Hepatocyte (in vitro differentiated cells): ENCODE results near the gene MEAK7. TPM values are rescaled to one million over a fixed set of nuclear protein-coding genes. Genes with fewer than 3 reads are reported as not detected.

ENCODE experiments used
- DNase-seq: peaks from one replicate; pipeline ENCODE4 v3.0.0-alpha.2; 2016; ENCODE audit warnings: low spot score
- H2AFZ ChIP-seq: fragments of 200-600 bp; sonication (generic); 2 replicates; pipeline ENCODE4 v1.6.0; 2016; ENCODE audit warnings: antibody characterized with exemption, mild to moderate bottlenecking
- H3K27ac ChIP-seq: fragments of 200-600 bp; sonication (generic); 2 replicates; pipeline ENCODE4 v1.5.1; 2016; ENCODE audit warnings: mild to moderate bottlenecking
- H3K27me3 ChIP-seq: fragments of 200-600 bp; sonication (generic); 2 replicates; pipeline ENCODE4 v1.6.1; 2016
- H3K36me3 ChIP-seq: fragments of 200-600 bp; sonication (generic); replicated peaks from 2 replicates; pipeline ENCODE4 v1.5.1; 2016; ENCODE audit warnings: low read depth; ENCODE audit not compliant: insufficient read depth
- H3K4me1 ChIP-seq: fragments of 200-600 bp; sonication (generic); 2 replicates; pipeline ENCODE4 v1.5.1; 2016; ENCODE audit warnings: mild to moderate bottlenecking, moderate library complexity; ENCODE audit not compliant: insufficient read depth
- H3K4me2 ChIP-seq: fragments of 200-600 bp; sonication (generic); 2 replicates; pipeline ENCODE4 v1.6.0; 2016
- H3K4me3 ChIP-seq: fragments of 200-600 bp; sonication (generic); 2 replicates; pipeline ENCODE4 v1.5.1; 2016; ENCODE audit warnings: mild to moderate bottlenecking
- H3K79me2 ChIP-seq: fragments of 200-600 bp; sonication (generic); 2 replicates; pipeline ENCODE4 v1.6.0; 2017; ENCODE audit warnings: mild to moderate bottlenecking
- H3K9me2 ChIP-seq: fragments of 200-600 bp; sonication (generic); replicated peaks from 2 replicates; pipeline ENCODE4 v1.6.0; 2017; ENCODE audit warnings: mild to moderate bottlenecking; ENCODE audit not compliant: insufficient read depth
- H3K9me3 ChIP-seq: fragments of 200-600 bp; sonication (generic); 2 replicates; pipeline ENCODE4 v1.5.1; 2016; ENCODE audit warnings: low read depth, mild to moderate bottlenecking
- H4K20me1 ChIP-seq: fragments of 200-600 bp; sonication (generic); 2 replicates; pipeline ENCODE4 v1.6.0; 2016; ENCODE audit warnings: mild to moderate bottlenecking; ENCODE audit not compliant: insufficient read depth, poor library complexity, severe bottlenecking
- CTCF ChIP-seq: fragments of 200-600 bp; sonication (generic); IDR thresholded peaks from 2 replicates; pipeline ENCODE4 v1.5.1; 2016; ENCODE audit warnings: antibody characterized with exemption, mild to moderate bottlenecking; ENCODE audit not compliant: poor library complexity
- EZH2 ChIP-seq: fragments of 200-600 bp; sonication (generic); IDR thresholded peaks from 2 replicates; pipeline ENCODE4 v1.6.1; 2016; ENCODE audit warnings: antibody characterized with exemption, mild to moderate bottlenecking, borderline replicate concordance
- EZH2phosphoT487 ChIP-seq: fragments of 200-600 bp; sonication (generic); IDR thresholded peaks from one replicate; pipeline ENCODE4 v1.6.1; 2018; ENCODE audit warnings: antibody characterized with exemption, mild to moderate bottlenecking, low read depth, moderate library complexity; ENCODE audit not compliant: unreplicated experiment, severe bottlenecking
- WGBS: methylation state at CpG from one replicate; pipeline ENCODE4 v1.1.6; 2016; ENCODE audit warnings: low lambda C conversion rate; ENCODE audit errors: missing lambda C conversion rate; 5-methylcytosine and 5-hydroxymethylcytosine counted together
- polyA plus RNA-seq: library from polyadenylated mRNA; unstranded; fragments of >200 nt; fragmentation: Nextera tagmentation; extraction: Ambion mirVana; gene quantifications from 2 replicates; pipeline ENCODE4 v1.2.1, GENCODE V29; 2016
- total RNA-seq: library from RNA; depleted of rRNA; stranded (reverse); fragments of >200 nt; gene quantifications from 2 replicates; pipeline ENCODE4 v1.2.3, GENCODE V29; 2014

MEAK7 gene
- total and polyA plus RNA-seq, 2 experiments from 2014 or later, result 21.6 to 29.7 TPM

DNA sequence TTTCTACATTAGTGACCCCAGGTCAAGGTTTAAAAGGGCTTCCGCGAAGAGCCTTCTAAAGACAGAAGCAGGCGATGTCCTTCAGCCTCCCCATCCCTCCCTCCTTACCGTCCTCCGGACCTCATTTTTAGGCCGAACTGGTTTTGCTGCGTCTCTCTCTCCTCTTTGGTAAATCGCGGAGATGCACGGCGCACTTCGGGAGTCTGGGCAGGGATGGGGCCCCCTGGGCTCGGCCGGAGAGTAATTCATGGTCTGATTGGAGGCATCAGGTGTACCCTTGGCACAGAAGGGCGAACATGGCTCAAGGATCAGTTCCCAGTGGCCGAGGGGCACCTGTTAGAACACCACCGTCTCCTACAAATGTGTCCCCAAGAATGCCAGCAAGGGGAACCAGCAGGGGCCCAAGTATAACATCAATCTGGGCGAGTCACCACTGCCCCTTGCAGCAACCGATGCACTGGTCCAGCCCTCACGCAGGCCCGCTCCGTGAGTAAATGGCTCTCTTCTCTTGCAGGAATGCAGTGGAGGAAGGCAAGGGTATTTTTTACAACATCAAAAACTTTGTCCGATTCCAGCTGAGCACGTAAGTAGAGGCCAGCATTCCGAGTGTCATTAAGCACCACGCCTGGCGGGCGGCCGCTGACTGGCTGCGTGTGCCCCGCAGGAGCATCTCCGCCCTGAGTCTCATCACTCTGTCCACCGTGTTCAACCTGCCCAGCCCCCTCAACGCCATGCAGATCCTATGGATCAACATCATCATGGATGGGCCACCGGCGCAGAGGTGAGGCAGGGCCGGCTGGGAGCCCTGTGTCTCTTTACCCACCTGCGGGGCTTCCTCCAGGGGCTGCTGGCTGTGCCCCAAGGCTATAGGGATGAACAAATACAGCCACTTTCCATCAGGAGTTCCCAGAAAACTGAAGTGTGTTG, 45.6 kb downstream of the MEAK7 start:
- WGBS, result 96% methylated on average over 38 of the region's 38 CpGs

DNA sequence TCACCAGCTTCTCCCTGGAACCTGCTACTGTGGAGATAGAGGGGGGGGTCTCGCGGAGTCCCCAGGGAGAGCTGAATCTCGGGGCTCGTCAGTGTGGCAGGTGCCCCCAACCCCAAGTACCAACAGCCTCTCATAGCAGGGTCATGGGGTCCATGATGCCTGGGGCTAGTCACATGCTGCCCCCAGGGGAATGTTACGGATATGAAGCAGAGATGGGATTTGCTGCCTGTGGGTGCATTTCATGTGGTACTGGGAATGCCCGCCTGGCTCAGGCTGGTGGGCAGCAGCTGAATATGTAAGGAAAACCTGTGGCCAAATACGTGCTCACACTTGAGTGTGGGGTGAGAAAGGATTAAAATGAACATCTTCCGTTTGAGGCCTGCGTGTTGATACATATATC, 49.4 kb downstream of the MEAK7 start:
- H3K27ac ChIP-seq, result no peak overlapping the region
- no peaks in the 10 kb centered on the region for H3K9me3 ChIP-seq
- H3K9me2 ChIP-seq, result no peaks in the 10 kb centered on the region
- TF ChIP-seq EZH2 (no peak), EZH2phosphoT487 (no peak), CTCF (no peak)
- no peak overlapping the region for H3K4me2 ChIP-seq
- no peak overlapping the region for H3K4me3 ChIP-seq
- no peak overlapping the region for H2AFZ ChIP-seq
- no peaks in the 10 kb centered on the region for H4K20me1 ChIP-seq
- 96% methylated on average over 9 of the region's 9 CpGs for WGBS
- no peaks in the 10 kb centered on the region for H3K4me1 ChIP-seq
- no peaks in the 10 kb centered on the region for H3K36me3 ChIP-seq
- no peaks in the 10 kb centered on the region for H3K79me2 ChIP-seq
- DNase-seq, result no peak
- H3K27me3 ChIP-seq, result no peaks in the 10 kb centered on the region

More for the DNA sequence above, 45.6 kb downstream of the MEAK7 start:
- H3K4me2 ChIP-seq, result no peak overlapping the region
- H3K4me3 ChIP-seq, result no peak overlapping the region
- no peaks in the 10 kb centered on the region for H3K36me3 ChIP-seq
- H3K9me3 ChIP-seq, result no peaks in the 10 kb centered on the region
- H3K27ac ChIP-seq, result no peak overlapping the region
- no peaks in the 10 kb centered on the region for H3K4me1 ChIP-seq
- DNase-seq, result no peak
- no peak overlapping the region for H2AFZ ChIP-seq
- TF ChIP-seq EZH2phosphoT487, result no peak
- no peak for TF ChIP-seq EZH2
- TF ChIP-seq CTCF, result no peak
- H3K9me2 ChIP-seq, result no peaks in the 10 kb centered on the region
- H4K20me1 ChIP-seq, result no peaks in the 10 kb centered on the region
- no peaks in the 10 kb centered on the region for H3K27me3 ChIP-seq
- no peaks in the 10 kb centered on the region for H3K79me2 ChIP-seq

Other genes starting within 250 kb of the MEAK7 start
- gene WFDC1, start 209.8 kb downstream of the MEAK7 start, total RNA-seq, result 12.9 and 14.0 TPM in 2 replicates
- 16.9 and 17.6 TPM in 2 replicates for gene WFDC1, start 209.8 kb downstream of the MEAK7 start, polyA plus RNA-seq
- 6.0 and 12.2 TPM in 2 replicates for gene ATP2C2, start 136.1 kb downstream of the MEAK7 start, total RNA-seq
- gene ATP2C2, start 136.1 kb downstream of the MEAK7 start, polyA plus RNA-seq, result 6.8 and 7.2 TPM in 2 replicates
- 30.1 and 32.8 TPM in 2 replicates for gene COTL1, start 113.4 kb upstream of the MEAK7 start, total RNA-seq
- gene COTL1, start 113.4 kb upstream of the MEAK7 start, polyA plus RNA-seq, result 101 and 104 TPM in 2 replicates
- gene KLHL36, start 143.9 kb upstream of the MEAK7 start, total RNA-seq, result 45.0 and 50.5 TPM in 2 replicates
- 24.4 and 29.9 TPM in 2 replicates for gene KLHL36, start 143.9 kb upstream of the MEAK7 start, polyA plus RNA-seq
- gene USP10, start 195.3 kb upstream of the MEAK7 start, total RNA-seq, result 50.3 and 53.1 TPM in 2 replicates
- gene USP10, start 195.3 kb upstream of the MEAK7 start, polyA plus RNA-seq, result 54.8 and 62.4 TPM in 2 replicates